Endothelial cell (in vitro differentiated cells): ENCODE measurements around the gene GCLM. TPM values are rescaled to one million over a fixed set of nuclear protein-coding genes. Genes with fewer than 3 reads are reported as not detected.

ENCODE experiments used
- DNase-seq: peaks from one replicate; pipeline ENCODE4 v3.0.0; 2021; ENCODE audit warnings: low spot score
- H3K27ac Mint-ChIP-seq: one replicate; pipeline ENCODE4 v1.8.0; 2021; ENCODE audit warnings: mixed read lengths, inconsistent platforms; ENCODE audit not compliant: unreplicated experiment
- H3K27me3 Mint-ChIP-seq: one replicate; pipeline ENCODE4 v1.8.0; 2021; ENCODE audit warnings: mild to moderate bottlenecking, moderate library complexity, mixed read lengths, inconsistent platforms; ENCODE audit not compliant: unreplicated experiment
- H3K36me3 Mint-ChIP-seq: one replicate; pipeline ENCODE4 v1.8.0; 2021; ENCODE audit warnings: mild to moderate bottlenecking, low read depth, mixed read lengths, inconsistent platforms; ENCODE audit not compliant: unreplicated experiment
- H3K4me1 Mint-ChIP-seq: one replicate; pipeline ENCODE4 v1.8.0; 2021; ENCODE audit warnings: mild to moderate bottlenecking, mixed read lengths, inconsistent platforms; ENCODE audit not compliant: unreplicated experiment
- H3K4me3 Mint-ChIP-seq: one replicate; pipeline ENCODE4 v1.8.0; 2021; ENCODE audit warnings: mild to moderate bottlenecking, mixed read lengths, inconsistent platforms; ENCODE audit not compliant: unreplicated experiment
- H3K9me3 Mint-ChIP-seq: one replicate; pipeline ENCODE4 v1.8.0; 2021; ENCODE audit warnings: mixed read lengths, inconsistent platforms; ENCODE audit not compliant: unreplicated experiment
- CTCF ChIP-seq: fragments of 200-600 bp; sonication (generic); IDR thresholded peaks from one replicate; pipeline ENCODE4 v1.5.0; 2021; ENCODE audit warnings: antibody characterized with exemption; ENCODE audit not compliant: unreplicated experiment
- total RNA-seq: library from RNA; stranded (reverse); fragmentation: NEBNext Ultra II Directional; extraction: Animal tissue kit (Norgen Biotek cat#: 25700); gene quantifications from one replicate; pipeline ENCODE4 v1.2.1, GENCODE V29; 2021; ENCODE audit not compliant: unreplicated experiment

The GCLM gene
- total RNA-seq, 1 donor from 2014 or later, result 17.1 TPM

GRCh38 chr1:93905051-93905450 is 4.2 kb downstream of the GCLM start:
- H3K4me1 Mint-ChIP-seq, result peaks cover 17% of the 10 kb centered on the region
- H3K36me3 Mint-ChIP-seq, result peaks cover 12% of the 10 kb centered on the region
- H3K4me3 Mint-ChIP-seq, result no peak overlapping the region
- no peak for TF ChIP-seq CTCF
- H3K27me3 Mint-ChIP-seq, result peaks cover 6% of the 10 kb centered on the region
- no peak for DNase-seq
- H3K27ac Mint-ChIP-seq, result no peak overlapping the region
- H3K9me3 Mint-ChIP-seq, result no peaks in the 10 kb centered on the region

GRCh38 chr1:93904228-93904627 is 5.0 kb downstream of the GCLM start:
- peaks cover 2% of the 10 kb centered on the region for H3K27me3 Mint-ChIP-seq
- peaks cover 13% of the 10 kb centered on the region for H3K4me1 Mint-ChIP-seq
- H3K9me3 Mint-ChIP-seq, result no peaks in the 10 kb centered on the region
- no peak overlapping the region for H3K27ac Mint-ChIP-seq
- H3K36me3 Mint-ChIP-seq, result peaks cover 8% of the 10 kb centered on the region
- no peak overlapping the region for H3K4me3 Mint-ChIP-seq
- no peak for TF ChIP-seq CTCF
- DNase-seq, result no peak

- no peak overlapping the region for H3K27ac Mint-ChIP-seq
- no peak for TF ChIP-seq CTCF
- H3K27me3 Mint-ChIP-seq, result no peaks in the 10 kb centered on the region
- no peak for DNase-seq
- no peaks in the 10 kb centered on the region for H3K9me3 Mint-ChIP-seq
- H3K36me3 Mint-ChIP-seq, result peaks cover 4% of the 10 kb centered on the region
- H3K4me1 Mint-ChIP-seq, result peaks cover 3% of the 10 kb centered on the region
- H3K4me3 Mint-ChIP-seq, result no peak overlapping the region
Observed at GRCh38 chr1:93900723-93901504, 8.3 kb downstream of the GCLM start.

- Mint-ChIP-seq H3K9me3 (no peaks in the 10 kb centered on the region), H3K36me3 (peaks cover 4% of the 10 kb centered on the region), H3K4me3 (no peak overlapping the region), H3K27ac (no peak overlapping the region), H3K27me3 (no peaks in the 10 kb centered on the region), H3K4me1 (peaks cover 3% of the 10 kb centered on the region)
- TF ChIP-seq CTCF, result no peak
- DNase-seq, result no peak
Observed at GRCh38 chr1:93899543-93900207, 9.6 kb downstream of the GCLM start.

GRCh38 chr1:93888900-93889299 is 20.3 kb downstream of the GCLM start:
- H3K4me3 Mint-ChIP-seq, result no peak overlapping the region
- TF ChIP-seq CTCF, result no peak
- no peaks in the 10 kb centered on the region for H3K9me3 Mint-ChIP-seq
- H3K36me3 Mint-ChIP-seq, result peaks cover 4% of the 10 kb centered on the region
- DNase-seq, result no peak
- H3K27me3 Mint-ChIP-seq, result no peaks in the 10 kb centered on the region
- H3K27ac Mint-ChIP-seq, result peak overlapping the region; percentile 13
- no peaks in the 10 kb centered on the region for H3K4me1 Mint-ChIP-seq
